ENCODE measurements around the gene HADH. TPM values are rescaled to one million over a fixed set of nuclear protein-coding genes. Genes with fewer than 3 reads are reported as not detected.
"Not testable (repeated sequence)": the region's sequence is repeated elsewhere in the genome, so short reads cannot be mapped to it uniquely, and the experiment has no call there.

Gene HADH
- total RNA-seq, 1 donor from 2014 or later = 71.0 TPM

- H3K4me1 Mint-ChIP-seq = peaks cover 8% of the 10 kb centered on the region
- TF ChIP-seq, protein P1, sequence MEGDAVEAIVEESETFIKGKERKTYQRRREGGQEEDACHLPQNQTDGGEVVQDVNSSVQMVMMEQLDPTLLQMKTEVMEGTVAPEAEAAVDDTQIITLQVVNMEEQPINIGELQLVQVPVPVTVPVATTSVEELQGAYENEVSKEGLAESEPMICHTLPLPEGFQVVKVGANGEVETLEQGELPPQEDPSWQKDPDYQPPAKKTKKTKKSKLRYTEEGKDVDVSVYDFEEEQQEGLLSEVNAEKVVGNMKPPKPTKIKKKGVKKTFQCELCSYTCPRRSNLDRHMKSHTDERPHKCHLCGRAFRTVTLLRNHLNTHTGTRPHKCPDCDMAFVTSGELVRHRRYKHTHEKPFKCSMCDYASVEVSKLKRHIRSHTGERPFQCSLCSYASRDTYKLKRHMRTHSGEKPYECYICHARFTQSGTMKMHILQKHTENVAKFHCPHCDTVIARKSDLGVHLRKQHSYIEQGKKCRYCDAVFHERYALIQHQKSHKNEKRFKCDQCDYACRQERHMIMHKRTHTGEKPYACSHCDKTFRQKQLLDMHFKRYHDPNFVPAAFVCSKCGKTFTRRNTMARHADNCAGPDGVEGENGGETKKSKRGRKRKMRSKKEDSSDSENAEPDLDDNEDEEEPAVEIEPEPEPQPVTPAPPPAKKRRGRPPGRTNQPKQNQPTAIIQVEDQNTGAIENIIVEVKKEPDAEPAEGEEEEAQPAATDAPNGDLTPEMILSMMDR (conservative IDR thresholded peaks at IDR 0.05) = no peak
- no peak overlapping the region for H3K4me3 Mint-ChIP-seq
- no peak overlapping the region for H3K27ac Mint-ChIP-seq (ENCODE audit: unreplicated experiment)
- H3K36me3 Mint-ChIP-seq (ENCODE audit: low read depth) = no peaks in the 10 kb centered on the region
- no peak for DNase-seq (ENCODE audit: low read depth, low spot score)
- peaks cover 6% of the 10 kb centered on the region for H3K9me3 Mint-ChIP-seq
- peaks cover 4% of the 10 kb centered on the region for H3K27me3 Mint-ChIP-seq (ENCODE audit: low read depth)
Observed at GRCh38 chr4:107966903-107967302, 22.8 kb upstream of the HADH start.

- not testable (repeated sequence) for H3K27ac Mint-ChIP-seq (ENCODE audit: unreplicated experiment)
Observed at GRCh38 chr4:107967519-107967918, 22.2 kb upstream of the HADH start.

GRCh38 chr4:107967921-107968320 lies 21.8 kb upstream of the HADH start:
- H3K27ac Mint-ChIP-seq (ENCODE audit: unreplicated experiment); DNase-seq (ENCODE audit: low read depth, low spot score); H3K36me3 Mint-ChIP-seq (ENCODE audit: low read depth); H3K4me1 Mint-ChIP-seq; H3K4me3 Mint-ChIP-seq; H3K27me3 Mint-ChIP-seq (ENCODE audit: low read depth); H3K9me3 Mint-ChIP-seq: not testable (repeated sequence)

More at GRCh38 chr4:107967519-107967918, 22.2 kb upstream of the HADH start:
- H3K4me1 Mint-ChIP-seq; H3K27me3 Mint-ChIP-seq (ENCODE audit: low read depth); H3K9me3 Mint-ChIP-seq; DNase-seq (ENCODE audit: low read depth, low spot score); H3K4me3 Mint-ChIP-seq; H3K36me3 Mint-ChIP-seq (ENCODE audit: low read depth): not testable (repeated sequence)

GRCh38 chr4:107970063-107970798 lies 19.5 kb upstream of the HADH start:
- TF ChIP-seq, protein P1 (conservative IDR thresholded peaks at IDR 0.05) = no peak
- Mint-ChIP-seq H3K4me3 (no peak overlapping the region), H3K27me3 (ENCODE audit: low read depth) (peaks cover 4% of the 10 kb centered on the region), H3K27ac (ENCODE audit: unreplicated experiment) (no peak overlapping the region), H3K4me1 (peaks cover 8% of the 10 kb centered on the region), H3K9me3 (peaks cover 9% of the 10 kb centered on the region), H3K36me3 (ENCODE audit: low read depth) (no peaks in the 10 kb centered on the region)
- DNase-seq (ENCODE audit: low read depth, low spot score) = no peak

- TF ChIP-seq, protein P1 (conservative IDR thresholded peaks at IDR 0.05) = no peak
- no peak overlapping the region for H3K27ac Mint-ChIP-seq (ENCODE audit: unreplicated experiment)
- peaks cover 6% of the 10 kb centered on the region for H3K9me3 Mint-ChIP-seq
- no peak overlapping the region for H3K4me3 Mint-ChIP-seq
- H3K27me3 Mint-ChIP-seq (ENCODE audit: low read depth) = no peaks in the 10 kb centered on the region
- no peak for DNase-seq (ENCODE audit: low read depth, low spot score)
- H3K36me3 Mint-ChIP-seq (ENCODE audit: low read depth) = no peaks in the 10 kb centered on the region
- peaks cover 5% of the 10 kb centered on the region for H3K4me1 Mint-ChIP-seq
Observed at GRCh38 chr4:107972605-107973004, 17.1 kb upstream of the HADH start.

DNA sequence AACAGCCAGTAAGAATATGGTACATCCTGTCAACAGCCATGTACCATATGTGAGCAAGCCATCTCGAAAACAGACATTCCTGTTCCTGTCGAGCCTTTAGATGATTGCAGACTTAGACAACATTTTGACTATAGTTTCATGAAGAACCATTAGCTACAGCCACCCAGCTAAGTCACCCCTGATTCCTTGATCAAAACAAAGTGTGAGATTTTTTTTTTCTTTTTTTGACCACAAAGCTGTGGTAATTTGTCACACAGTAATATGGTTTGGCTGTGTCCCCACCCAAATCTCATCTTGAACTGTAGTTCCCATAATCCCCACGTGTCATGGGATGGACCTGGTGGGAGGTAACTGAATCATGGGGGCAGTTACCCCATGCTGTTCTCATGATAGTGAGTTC lies 15.2 kb upstream of the HADH start:
- H3K4me1 Mint-ChIP-seq = peaks cover 5% of the 10 kb centered on the region

More for the DNA sequence above, 15.2 kb upstream of the HADH start:
- H3K4me3 Mint-ChIP-seq = no peak overlapping the region
- H3K36me3 Mint-ChIP-seq (ENCODE audit: low read depth) = no peaks in the 10 kb centered on the region
- H3K27me3 Mint-ChIP-seq (ENCODE audit: low read depth) = no peaks in the 10 kb centered on the region
- no peak overlapping the region for H3K27ac Mint-ChIP-seq (ENCODE audit: unreplicated experiment)
- no peak for DNase-seq (ENCODE audit: low read depth, low spot score)
- H3K9me3 Mint-ChIP-seq = peaks cover 6% of the 10 kb centered on the region
- TF ChIP-seq, protein P1 (conservative IDR thresholded peaks at IDR 0.05) = no peak
